H1 (cell line): ENCODE measurements around the gene MBD3. TPM values are rescaled to one million over a fixed set of nuclear protein-coding genes. Genes with fewer than 3 reads are reported as not detected.

Experiments
- CTCF ChIA-PET: fragments of 300-600 bp; sonication (Branson Sonifier 250); formaldehyde crosslinking; loops from one replicate; lab custom pipeline; 2021; ENCODE audit not compliant: partially characterized antibody; lab: Charles Lee
- POLR2A ChIA-PET: fragments of 300-600 bp; sonication (Branson Sonifier 250); formaldehyde crosslinking; loops from one replicate; lab custom pipeline; 2021; ENCODE audit warnings: inconsistent platforms; ENCODE audit not compliant: partially characterized antibody; lab: Charles Lee
- DNase-seq, 2 experiments: peaks; one replicate each; pipeline versions ENCODE4 v3.0.0 to v3.0.0-alpha.2; 2010 to 2022; ENCODE audit warnings: low spot score in 2 of 2, low read depth in 1 of 2, mixed read lengths in 1 of 2
- FAIRE-seq: peaks from 2 replicates; lab custom pipeline; 2011; peaks lifted over from hg19 to GRCh38; lab: Jason Lieb, UNC
- H2AFZ ChIP-seq: 2 replicates; pipeline ENCODE4 v1.8.1; 2012; ENCODE audit warnings: low read length, inconsistent platforms
- H2AK5ac ChIP-seq: 2 replicates; pipeline ENCODE4 v1.6.1; 2013; ENCODE audit warnings: low read depth, low read length
- H2BK120ac ChIP-seq: replicated peaks from 2 replicates; pipeline ENCODE3; 2013; ENCODE audit warnings: low read depth, low read length, inconsistent platforms
- H2BK12ac ChIP-seq: 2 replicates; pipeline ENCODE4 v1.6.1; 2013; ENCODE audit warnings: low read depth, low read length
- H2BK15ac ChIP-seq: 2 replicates; pipeline ENCODE4 v1.6.1; 2013; ENCODE audit warnings: low read length
- H2BK20ac ChIP-seq: 2 replicates; pipeline ENCODE4 v1.6.1; 2013; ENCODE audit warnings: low read length
- H2BK5ac ChIP-seq: 2 replicates; pipeline ENCODE4 v1.6.1; 2013; ENCODE audit warnings: low read depth, low read length
- H3K14ac ChIP-seq: 2 replicates; pipeline ENCODE4 v1.6.1; 2013; ENCODE audit warnings: inconsistent platforms; ENCODE audit not compliant: insufficient read length
- H3K18ac ChIP-seq: 2 replicates; pipeline ENCODE4 v1.6.1; 2013; ENCODE audit warnings: low read length; ENCODE audit errors: extremely low read depth
- H3K23ac ChIP-seq: 2 replicates; pipeline ENCODE4 v1.6.1; 2013; ENCODE audit warnings: inconsistent platforms; ENCODE audit not compliant: insufficient read length
- H3K23me2 ChIP-seq: 2 replicates; pipeline ENCODE4 v1.6.1; 2013; ENCODE audit warnings: low read depth, low read length
- H3K27ac ChIP-seq: 2 replicates; pipeline ENCODE4 v1.6.1; 2011; ENCODE audit warnings: low read depth, low read length, inconsistent platforms
- H3K27me3 ChIP-seq, 4 experiments: replicated peaks in 1 of 4; 1 replicate in 1 of 4; 2 replicates in 3 of 4; pipeline versions ENCODE4 v1.6.1 to v1.8.1; 2011 to 2013; ENCODE audit warnings: low read length in 3 of 4, mild to moderate bottlenecking in 3 of 4, inconsistent platforms in 2 of 4, mixed read lengths in 2 of 4, moderate library complexity in 1 of 4; ENCODE audit not compliant: control insufficient read depth in 3 of 4, insufficient read depth in 3 of 4; ENCODE audit errors: extremely low read depth in 1 of 4
- H3K36me3 ChIP-seq, 4 experiments: 2 replicates each; pipeline versions ENCODE4 v1.6.1 to v1.8.1; 2011 to 2013; ENCODE audit warnings: mild to moderate bottlenecking in 4 of 4, low read length in 3 of 4, moderate library complexity in 2 of 4, control low read depth in 1 of 4, inconsistent platforms in 1 of 4; ENCODE audit not compliant: insufficient read depth in 4 of 4, control insufficient read depth in 2 of 4
- H3K4ac ChIP-seq: replicated peaks from 2 replicates; pipeline ENCODE3; 2013; ENCODE audit warnings: low read length, low read depth, mixed read lengths, inconsistent platforms; ENCODE audit not compliant: insufficient read length
- H3K4me1 ChIP-seq, 4 experiments: replicated peaks in 1 of 4; 1 replicate in 1 of 4; 2 replicates in 3 of 4; pipeline versions ENCODE4 v1.6.1 to v1.8.1; 2011 to 2013; ENCODE audit warnings: low read length in 3 of 4, inconsistent platforms in 2 of 4, mixed read lengths in 1 of 4; ENCODE audit not compliant: insufficient read depth in 4 of 4, control insufficient read depth in 3 of 4
- H3K4me2 ChIP-seq, 2 experiments: 2 replicates each; pipeline versions ENCODE4 v1.6.1 to v1.8.1; 2011 to 2013; ENCODE audit warnings: low read depth in 2 of 2, low read length in 2 of 2, control low read depth in 1 of 2, inconsistent platforms in 1 of 2, mild to moderate bottlenecking in 1 of 2; ENCODE audit not compliant: insufficient read depth in 1 of 2
- H3K4me3 ChIP-seq, 4 experiments: fragments of 200-600, 300-600 bp in 1 of 4; sonication (generic), shearing (Covaris generic), sonication (Bioruptor Twin) in 1 of 4; 2 replicates each; pipeline versions ENCODE4 v1.5.1 to v1.8.1; 2011 to 2016; ENCODE audit warnings: low read length in 4 of 4, low read depth in 3 of 4, control low read depth in 2 of 4, inconsistent platforms in 2 of 4, mild to moderate bottlenecking in 2 of 4, mixed read lengths in 1 of 4, moderate library complexity in 1 of 4; ENCODE audit not compliant: insufficient read depth in 2 of 4; ENCODE audit errors: extremely low read depth in 1 of 4
- H3K56ac ChIP-seq: replicated peaks from 2 replicates; pipeline ENCODE3; 2013; ENCODE audit warnings: low read depth, mild to moderate bottlenecking, mixed read lengths, low read length, inconsistent platforms; ENCODE audit not compliant: insufficient read length
- H3K79me1 ChIP-seq: 2 replicates; pipeline ENCODE4 v1.6.1; 2013; ENCODE audit warnings: low read depth, low read length, control low read depth
- H3K79me2 ChIP-seq, 2 experiments: 2 replicates each; pipeline versions ENCODE4 v1.6.1 to v1.8.1; 2012 to 2013; ENCODE audit warnings: low read length in 2 of 2, mild to moderate bottlenecking in 2 of 2, inconsistent platforms in 1 of 2; ENCODE audit not compliant: insufficient read depth in 2 of 2, control insufficient read depth in 1 of 2
- H3K9ac ChIP-seq, 4 experiments: replicated peaks in 1 of 4; 1 replicate in 1 of 4; 2 replicates in 3 of 4; pipeline versions ENCODE4 v1.6.1 to v1.8.1; 2011 to 2013; ENCODE audit warnings: low read depth in 3 of 4, low read length in 3 of 4, control low read depth in 2 of 4, mild to moderate bottlenecking in 2 of 4, moderate library complexity in 2 of 4, inconsistent platforms in 1 of 4; ENCODE audit errors: extremely low read depth in 1 of 4
- H3K9me3 ChIP-seq, 2 experiments: 2 replicates each; pipeline versions ENCODE4 v1.6.1 to v1.8.1; 2012 to 2013; ENCODE audit warnings: mild to moderate bottlenecking in 2 of 2, moderate library complexity in 2 of 2, control low read depth in 1 of 2, inconsistent platforms in 1 of 2, low read depth in 1 of 2, low read length in 1 of 2, mixed read lengths in 1 of 2; ENCODE audit not compliant: insufficient read depth in 2 of 2
- H4K20me1 ChIP-seq, 2 experiments: replicated peaks in 1 of 2; 2 replicates each; pipeline versions ENCODE3 to v1.8.1; 2011 to 2013; ENCODE audit warnings: inconsistent platforms in 2 of 2, low read length in 2 of 2, mild to moderate bottlenecking in 1 of 2; ENCODE audit not compliant: insufficient read depth in 2 of 2, control insufficient read depth in 1 of 2
- H4K5ac ChIP-seq: 2 replicates; pipeline ENCODE4 v1.6.1; 2013; ENCODE audit warnings: low read length, low read depth, mixed read lengths, inconsistent platforms; ENCODE audit not compliant: insufficient read length
- H4K8ac ChIP-seq: 2 replicates; pipeline ENCODE4 v1.8.0; 2013; ENCODE audit warnings: mild to moderate bottlenecking, moderate library complexity, low read length, inconsistent platforms; ENCODE audit not compliant: insufficient read depth; ENCODE audit errors: extremely low read depth
- H4K91ac ChIP-seq: replicated peaks from 2 replicates; pipeline ENCODE3; 2013; ENCODE audit warnings: low read length, mixed read lengths, inconsistent platforms; ENCODE audit not compliant: insufficient read length
- CBX5 ChIP-seq: fragments of 300-800, 300-1000 bp; sonication (generic); IDR thresholded peaks from 2 replicates; pipeline ENCODE4 v1.7.1; 2016; ENCODE audit warnings: antibody characterized with exemption, low read length, low read depth
- CHD2 ChIP-seq: IDR thresholded peaks from 2 replicates; pipeline ENCODE4 v1.6.1; 2012; ENCODE audit warnings: low read length, improper control_type of control experiment
- CTBP2 ChIP-seq: IDR thresholded peaks from 2 replicates; pipeline ENCODE4 v1.7.0; 2011; ENCODE audit warnings: borderline replicate concordance, mild to moderate bottlenecking, moderate library complexity, mixed read lengths, low read length; ENCODE audit not compliant: insufficient read depth, insufficient read length
- FOSL1 ChIP-seq: IDR thresholded peaks from 2 replicates; pipeline ENCODE4 v1.6.1; 2011; ENCODE audit warnings: mild to moderate bottlenecking, low read depth, low read length, moderate library complexity; ENCODE audit not compliant: insufficient read depth
- GTF2F1 ChIP-seq: IDR thresholded peaks from 2 replicates; pipeline ENCODE4 v1.6.1; 2012; ENCODE audit warnings: low read depth, low read length, improper control_type of control experiment, borderline replicate concordance
- KDM4A ChIP-seq: IDR thresholded peaks from one replicate; pipeline ENCODE4 v1.7.1; 2012; ENCODE audit warnings: low read depth, mild to moderate bottlenecking, moderate library complexity, low read length, inconsistent platforms; ENCODE audit not compliant: severe bottlenecking
- RAD21 ChIP-seq, 2 experiments: IDR thresholded peaks in 1 of 2; conservative IDR thresholded peaks in 1 of 2; 2 replicates each; pipeline ENCODE4 v1.6.1; 2011; ENCODE audit warnings: low read depth in 2 of 2, low read length in 2 of 2, improper control_type of control experiment in 1 of 2, inconsistent platforms in 1 of 2, mild to moderate bottlenecking in 1 of 2, moderate library complexity in 1 of 2
- SIX5 ChIP-seq: IDR thresholded peaks from 2 replicates; pipeline ENCODE4 v1.6.1; 2011; ENCODE audit warnings: mild to moderate bottlenecking, low read depth, low read length
- TEAD4 ChIP-seq: IDR thresholded peaks from 2 replicates; pipeline ENCODE4 v1.6.1; 2012; ENCODE audit warnings: low read depth, low read length, inconsistent platforms, mixed read lengths
- YY1 ChIP-seq: IDR thresholded peaks from 2 replicates; pipeline ENCODE4 v1.6.1; 2011; ENCODE audit warnings: low read depth, mild to moderate bottlenecking, low read length
- WGBS, 2 experiments: shearing (Covaris generic) in 1 of 2; methylation state at CpG; one replicate each; pipeline versions ENCODE4 v1.1.6 to v1.1.7; 2013 to 2015; ENCODE audit warnings: low lambda C conversion rate in 2 of 2, mixed read lengths in 2 of 2, inconsistent platforms in 1 of 2, low coverage in 1 of 2, missing lambda C conversion rate in 1 of 2; ENCODE audit not compliant: insufficient replicate concordance in 2 of 2, insufficient coverage in 1 of 2, insufficient read length in 1 of 2; ENCODE audit errors: extremely low coverage in 1 of 2, missing lambda C conversion rate in 1 of 2; 5-methylcytosine and 5-hydroxymethylcytosine counted together
- polyA plus RNA-seq, 7 experiments: library from polyadenylated mRNA; depleted of rRNA in 3 of 7; stranded (reverse) in 5 of 7; unstranded in 2 of 7; fragments of >200 nt in 5 of 7; fragments of 200-250 nt in 2 of 7; gene quantifications; 1 replicate in 5 of 7; 2 replicates in 1 of 7; 4 replicates in 1 of 7; pipeline versions ENCODE4 v1.2.1 to v1.2.3, GENCODE V29; 2011 to 2013; ENCODE audit warnings: missing spikeins in 2 of 7, mixed read lengths in 2 of 7
- total RNA-seq: library from RNA; stranded (reverse); fragmentation: NEBNext Ultra II Directional; extraction: Animal tissue kit (Norgen Biotek cat#: 25700); gene quantifications from 2 replicates; pipeline ENCODE4 v1.2.1, GENCODE V29; 2021

MBD3 gene
- total and polyA plus RNA-seq, 2 of the 8 experiments (the other 6 are each of a cell fraction or from before 2014, with no cell fraction given) = 88.2 to 110 TPM

DNA sequence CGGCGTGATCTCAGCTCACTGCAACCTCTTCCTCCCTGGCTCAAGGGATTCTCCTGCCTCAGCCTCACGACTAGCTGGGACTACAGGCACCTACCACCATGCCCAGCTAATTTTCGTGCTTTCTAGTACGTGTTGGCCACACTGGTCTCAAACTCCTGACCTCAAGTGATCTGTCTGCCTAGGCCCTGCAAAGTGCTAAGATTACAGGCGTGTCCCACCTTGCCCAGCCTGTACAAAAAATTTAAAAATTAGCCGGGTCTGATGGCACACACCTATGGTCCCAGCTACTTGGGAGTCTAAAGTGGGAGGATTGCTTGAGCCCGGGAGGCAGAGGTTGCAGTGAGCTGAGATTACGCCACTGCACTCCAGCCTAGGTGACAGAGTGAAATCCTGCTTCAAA is 19.9 kb downstream of the MBD3 start:
- POLR2A ChIA-PET = interaction anchor here (1.7 to 8.8 kb wide), 2 partner anchors 9 to 15 kb away, joined by 6 to 148 read pairs; no protein-coding TSS in a partner anchor
- no peak overlapping the region for H3K4ac ChIP-seq
- H3K23ac ChIP-seq = no peak overlapping the region
- H3K23me2 ChIP-seq = no peaks in the 10 kb centered on the region
- no peak overlapping the region for H3K27ac ChIP-seq
- H2BK20ac ChIP-seq = no peak overlapping the region
- H3K14ac ChIP-seq = no peak overlapping the region
- no peak overlapping the region for H3K4me2 ChIP-seq
- peaks cover 0 to 2% (median 0%) of the 10 kb centered on the region in 4 experiments; a peak in 2 of 7 replicates for H3K4me1 ChIP-seq
- no peak overlapping the region for H4K8ac ChIP-seq
- H3K27me3 ChIP-seq = peaks cover 8 to 26% (median 14%) of the 10 kb centered on the region in 4 experiments
- H2BK12ac ChIP-seq = no peak overlapping the region
- H3K18ac ChIP-seq = no peak overlapping the region
- no peak overlapping the region for H2AFZ ChIP-seq
- 91% methylated on average over 9 of the region's 9 CpGs; no CpG with 5 or more reads in 1 of the 2 experiments for WGBS, 2 experiments
- no peak overlapping the region for H3K56ac ChIP-seq
- H3K79me1 ChIP-seq = no peaks in the 10 kb centered on the region; the same call in 1 of the 2 replicates
- FAIRE-seq = no peak
- H2BK120ac ChIP-seq = no peak overlapping the region
- no peak overlapping the region for H3K9ac ChIP-seq
- no peak for DNase-seq
- no peak overlapping the region for H2AK5ac ChIP-seq
- H2BK5ac ChIP-seq = no peak overlapping the region
- no peaks in the 10 kb centered on the region for H3K79me2 ChIP-seq
- peaks cover 0 to 14% (median 8%) of the 10 kb centered on the region in 4 experiments; a peak in 6 of 8 replicates for H3K36me3 ChIP-seq
- H4K91ac ChIP-seq = no peak overlapping the region
- H4K5ac ChIP-seq = no peak overlapping the region
- H2BK15ac ChIP-seq = no peak overlapping the region
- peaks cover 0 to 8% of the 10 kb centered on the region in 2 experiments for H4K20me1 ChIP-seq
- no peak for TF ChIP-seq SIX5
- no peak for TF ChIP-seq CHD2
- TF ChIP-seq RAD21 (IDR thresholded peaks at IDR 0.05 in 1 of 2, conservative IDR thresholded peaks at IDR 0.05 in 1 of 2; ENCODE audit: low read depth in 2 of 2, low read length in 2 of 2) = no peak
- no peak for TF ChIP-seq FOSL1
- TF ChIP-seq TEAD4 = no peak
- no peak for TF ChIP-seq KDM4A
- TF ChIP-seq CTBP2 = no peak
- no peak for TF ChIP-seq GTF2F1
- no peak for TF ChIP-seq CBX5
- TF ChIP-seq YY1 = no peak
- TF ChIP-seq, all 59 proteins: peak for 0
- H3K4me3 ChIP-seq = no peak overlapping the region
- H3K9me3 ChIP-seq = peaks cover 0 to 8% of the 10 kb centered on the region in 2 experiments; a peak in 2 of 4 replicates
- CTCF ChIA-PET = interaction anchor here (1.3 to 2.3 kb wide), 3 partner anchors 18 to 27 kb away, joined by 3 to 9 read pairs (median 3); no protein-coding TSS in a partner anchor
